Spinal cord (tissue), 10 donors: Measurements from ENCODE around the gene SLIT1. TPM values are rescaled to one million over a fixed set of nuclear protein-coding genes. Genes with fewer than 3 reads are reported as not detected.

ENCODE experiments used
- DNase-seq, 6 donors: peaks; one replicate each; pipeline versions ENCODE4 v3.0.0 to v3.0.0-alpha.2; 2013 to 2015; ENCODE audit warnings: low spot score in 6 of 6, low read depth in 4 of 6
- H3K27ac ChIP-seq: one replicate; pipeline ENCODE4 v1.5.1; 2013; ENCODE audit warnings: low read depth, low read length, control low read depth
- H3K27me3 ChIP-seq: one replicate; pipeline ENCODE4 v1.6.1; 2013; ENCODE audit warnings: low read length; ENCODE audit not compliant: control insufficient read depth, insufficient read depth
- H3K36me3 ChIP-seq: one replicate; pipeline ENCODE4 v1.6.1; 2013; ENCODE audit warnings: low read length; ENCODE audit not compliant: control insufficient read depth, insufficient read depth
- H3K4me1 ChIP-seq: one replicate; pipeline ENCODE4 v1.6.1; 2013; ENCODE audit warnings: low read length; ENCODE audit not compliant: control insufficient read depth, insufficient read depth
- H3K4me3 ChIP-seq: one replicate; pipeline ENCODE4 v1.5.1; 2013; ENCODE audit warnings: low read depth, low read length, control low read depth
- H3K9me3 ChIP-seq: one replicate; pipeline ENCODE4 v1.6.1; 2013; ENCODE audit warnings: low read length; ENCODE audit not compliant: control insufficient read depth, insufficient read depth
- WGBS: methylation state at CpG from one replicate; pipeline ENCODE4 v1.1.5; 2013; ENCODE audit warnings: missing lambda C conversion rate; ENCODE audit not compliant: insufficient coverage; 5-methylcytosine and 5-hydroxymethylcytosine counted together
- polyA plus RNA-seq, 2 donors: library from polyadenylated mRNA; unstranded; fragments of 120-200 nt; gene quantifications; one replicate each; pipeline ENCODE4 v1.2.1, GENCODE V29; 2013; ENCODE audit not compliant: insufficient read length in 2 of 2
- total RNA-seq, 2 donors: library from RNA; depleted of rRNA in 1 of 2; stranded (reverse); fragments of 120-200 nt in 1 of 2; fragments of >200 nt in 1 of 2; gene quantifications; one replicate each; pipeline versions ENCODE4 v1.2.3 to v1.2.4, GENCODE V29; 2013 to 2014
- donor health status: healthy.

The SLIT1 gene
- total and polyA plus RNA-seq, 4 donors: 23.1 to 237 (median 122) TPM

- no peaks in the 10 kb centered on the region for H3K9me3 ChIP-seq
- no peak overlapping the region for H3K27ac ChIP-seq
- peaks cover 44% of the 10 kb centered on the region for H3K36me3 ChIP-seq
- 83% methylated on average over 8 of the region's 8 CpGs for WGBS
- H3K27me3 ChIP-seq: no peaks in the 10 kb centered on the region
- peaks cover 3% of the 10 kb centered on the region for H3K4me1 ChIP-seq
- no peak overlapping the region for H3K4me3 ChIP-seq
- DNase-seq: no peak
Observed at GRCh38 chr10:97012470-97012869, 173.3 kb downstream of the SLIT1 start.

GRCh38 chr10:97011397-97011796, 174.4 kb downstream of the SLIT1 start:
- Histone ChIP-seq H3K36me3 (peaks cover 38% of the 10 kb centered on the region), H3K27ac (no peak overlapping the region)

GRCh38 chr10:97010695-97011206, 175.0 kb downstream of the SLIT1 start:
- H3K4me3 ChIP-seq: no peak overlapping the region

More at GRCh38 chr10:97011397-97011796, 174.4 kb downstream of the SLIT1 start:
- DNase-seq: no peak
- Histone ChIP-seq H3K9me3 (no peaks in the 10 kb centered on the region), H3K4me1 (no peaks in the 10 kb centered on the region), H3K4me3 (no peak overlapping the region), H3K27me3 (no peaks in the 10 kb centered on the region)

GRCh38 chr10:97007417-97007816, 178.3 kb downstream of the SLIT1 start:
- no peaks in the 10 kb centered on the region for H3K4me1 ChIP-seq
- no peaks in the 10 kb centered on the region for H3K27me3 ChIP-seq
- H3K36me3 ChIP-seq: peaks cover 51% of the 10 kb centered on the region
- no peak for DNase-seq
- no peak overlapping the region for H3K4me3 ChIP-seq
- no CpG with 5 or more reads among the region's 1 CpG for WGBS
- H3K27ac ChIP-seq: no peak overlapping the region
- H3K9me3 ChIP-seq: no peaks in the 10 kb centered on the region

More at GRCh38 chr10:97010695-97011206, 175.0 kb downstream of the SLIT1 start:
- H3K27me3 ChIP-seq: no peaks in the 10 kb centered on the region
- DNase-seq: no peak
- 84% methylated on average over 3 of the region's 4 CpGs for WGBS
- peaks cover 42% of the 10 kb centered on the region for H3K36me3 ChIP-seq
- no peaks in the 10 kb centered on the region for H3K9me3 ChIP-seq
- no peaks in the 10 kb centered on the region for H3K4me1 ChIP-seq
- H3K27ac ChIP-seq: no peak overlapping the region

GRCh38 chr10:97006364-97006763, 179.4 kb downstream of the SLIT1 start:
- peaks cover 56% of the 10 kb centered on the region for H3K36me3 ChIP-seq
- no peaks in the 10 kb centered on the region for H3K4me1 ChIP-seq
- WGBS: 83% methylated on average over 6 of the region's 6 CpGs
- DNase-seq: no peak
- no peaks in the 10 kb centered on the region for H3K9me3 ChIP-seq
- H3K4me3 ChIP-seq: no peak overlapping the region
- no peak overlapping the region for H3K27ac ChIP-seq
- H3K27me3 ChIP-seq: no peaks in the 10 kb centered on the region

- peaks cover 56% of the 10 kb centered on the region for H3K36me3 ChIP-seq
- 92% methylated on average over 5 of the region's 5 CpGs for WGBS
Observed at GRCh38 chr10:97005349-97005748, 180.4 kb downstream of the SLIT1 start.

GRCh38 chr10:97004591-97004990, 181.2 kb downstream of the SLIT1 start:
- Histone ChIP-seq H3K36me3 (peaks cover 63% of the 10 kb centered on the region), H3K27me3 (no peaks in the 10 kb centered on the region), H3K9me3 (no peaks in the 10 kb centered on the region), H3K4me3 (no peak overlapping the region), H3K4me1 (no peaks in the 10 kb centered on the region), H3K27ac (no peak overlapping the region)
- WGBS: 88% methylated on average over 7 of the region's 10 CpGs
- DNase-seq: no peak

More at GRCh38 chr10:97005349-97005748, 180.4 kb downstream of the SLIT1 start:
- H3K9me3 ChIP-seq: no peaks in the 10 kb centered on the region
- DNase-seq: no peak
- no peaks in the 10 kb centered on the region for H3K27me3 ChIP-seq
- no peaks in the 10 kb centered on the region for H3K4me1 ChIP-seq
- no peak overlapping the region for H3K27ac ChIP-seq
- no peak overlapping the region for H3K4me3 ChIP-seq

GRCh38 chr10:97003804-97004201, 182.0 kb downstream of the SLIT1 start:
- no peak for DNase-seq
- H3K4me3 ChIP-seq: no peak overlapping the region
- 91% methylated on average over 8 of the region's 8 CpGs for WGBS
- no peaks in the 10 kb centered on the region for H3K27me3 ChIP-seq
- H3K27ac ChIP-seq: no peak overlapping the region
- peaks cover 2% of the 10 kb centered on the region for H3K4me1 ChIP-seq
- H3K9me3 ChIP-seq: no peaks in the 10 kb centered on the region
- H3K36me3 ChIP-seq: peaks cover 71% of the 10 kb centered on the region

- H3K9me3 ChIP-seq: no peaks in the 10 kb centered on the region
- peaks cover 6% of the 10 kb centered on the region for H3K4me1 ChIP-seq
- 92% methylated on average over 13 of the region's 13 CpGs for WGBS
- peaks cover 76% of the 10 kb centered on the region for H3K36me3 ChIP-seq
- H3K4me3 ChIP-seq: no peak overlapping the region
- no peaks in the 10 kb centered on the region for H3K27me3 ChIP-seq
- DNase-seq: no peak
- no peak overlapping the region for H3K27ac ChIP-seq
Observed at GRCh38 chr10:97003151-97003803, 182.5 kb downstream of the SLIT1 start.

- no peak overlapping the region for H3K4me3 ChIP-seq
- DNase-seq: no peak
- no peaks in the 10 kb centered on the region for H3K9me3 ChIP-seq
- peaks cover 81% of the 10 kb centered on the region for H3K36me3 ChIP-seq
- 88% methylated on average over 14 of the region's 16 CpGs for WGBS
- no peak overlapping the region for H3K27ac ChIP-seq
- H3K27me3 ChIP-seq: no peaks in the 10 kb centered on the region
- H3K4me1 ChIP-seq: peaks cover 6% of the 10 kb centered on the region
Observed at GRCh38 chr10:97002670-97003069, 183.1 kb downstream of the SLIT1 start.
